H1 (cell line): ENCODE data around the gene GRAMD1C. TPM values are rescaled to one million over a fixed set of nuclear protein-coding genes. Genes with fewer than 3 reads are reported as not detected.

Source experiments
- CTCF ChIA-PET: fragments of 300-600 bp; sonication (Branson Sonifier 250); formaldehyde crosslinking; loops from one replicate; lab custom pipeline; 2021; ENCODE audit not compliant: partially characterized antibody; lab: Charles Lee
- POLR2A ChIA-PET: fragments of 300-600 bp; sonication (Branson Sonifier 250); formaldehyde crosslinking; loops from one replicate; lab custom pipeline; 2021; ENCODE audit warnings: inconsistent platforms; ENCODE audit not compliant: partially characterized antibody; lab: Charles Lee
- DNase-seq, 2 experiments: peaks; one replicate each; pipeline versions ENCODE4 v3.0.0 to v3.0.0-alpha.2; 2010 to 2022; ENCODE audit warnings: low spot score in 2 of 2, low read depth in 1 of 2, mixed read lengths in 1 of 2
- FAIRE-seq: peaks from 2 replicates; lab custom pipeline; 2011; peaks lifted over from hg19 to GRCh38; lab: Jason Lieb, UNC
- H2AFZ ChIP-seq: 2 replicates; pipeline ENCODE4 v1.8.1; 2012; ENCODE audit warnings: low read length, inconsistent platforms
- H2AK5ac ChIP-seq: 2 replicates; pipeline ENCODE4 v1.6.1; 2013; ENCODE audit warnings: low read depth, low read length
- H2BK120ac ChIP-seq: replicated peaks from 2 replicates; pipeline ENCODE3; 2013; ENCODE audit warnings: low read depth, low read length, inconsistent platforms
- H2BK12ac ChIP-seq: 2 replicates; pipeline ENCODE4 v1.6.1; 2013; ENCODE audit warnings: low read depth, low read length
- H2BK15ac ChIP-seq: 2 replicates; pipeline ENCODE4 v1.6.1; 2013; ENCODE audit warnings: low read length
- H2BK20ac ChIP-seq: 2 replicates; pipeline ENCODE4 v1.6.1; 2013; ENCODE audit warnings: low read length
- H2BK5ac ChIP-seq: 2 replicates; pipeline ENCODE4 v1.6.1; 2013; ENCODE audit warnings: low read depth, low read length
- H3K14ac ChIP-seq: 2 replicates; pipeline ENCODE4 v1.6.1; 2013; ENCODE audit warnings: inconsistent platforms; ENCODE audit not compliant: insufficient read length
- H3K18ac ChIP-seq: 2 replicates; pipeline ENCODE4 v1.6.1; 2013; ENCODE audit warnings: low read length; ENCODE audit errors: extremely low read depth
- H3K23ac ChIP-seq: 2 replicates; pipeline ENCODE4 v1.6.1; 2013; ENCODE audit warnings: inconsistent platforms; ENCODE audit not compliant: insufficient read length
- H3K23me2 ChIP-seq: 2 replicates; pipeline ENCODE4 v1.6.1; 2013; ENCODE audit warnings: low read depth, low read length
- H3K27ac ChIP-seq: 2 replicates; pipeline ENCODE4 v1.6.1; 2011; ENCODE audit warnings: low read depth, low read length, inconsistent platforms
- H3K27me3 ChIP-seq, 4 experiments: replicated peaks in 1 of 4; 1 replicate in 1 of 4; 2 replicates in 3 of 4; pipeline versions ENCODE4 v1.6.1 to v1.8.1; 2011 to 2013; ENCODE audit warnings: low read length in 3 of 4, mild to moderate bottlenecking in 3 of 4, inconsistent platforms in 2 of 4, mixed read lengths in 2 of 4, moderate library complexity in 1 of 4; ENCODE audit not compliant: control insufficient read depth in 3 of 4, insufficient read depth in 3 of 4; ENCODE audit errors: extremely low read depth in 1 of 4
- H3K36me3 ChIP-seq, 4 experiments: 2 replicates each; pipeline versions ENCODE4 v1.6.1 to v1.8.1; 2011 to 2013; ENCODE audit warnings: mild to moderate bottlenecking in 4 of 4, low read length in 3 of 4, moderate library complexity in 2 of 4, control low read depth in 1 of 4, inconsistent platforms in 1 of 4; ENCODE audit not compliant: insufficient read depth in 4 of 4, control insufficient read depth in 2 of 4
- H3K4ac ChIP-seq: replicated peaks from 2 replicates; pipeline ENCODE3; 2013; ENCODE audit warnings: low read length, low read depth, mixed read lengths, inconsistent platforms; ENCODE audit not compliant: insufficient read length
- H3K4me1 ChIP-seq, 4 experiments: replicated peaks in 1 of 4; 1 replicate in 1 of 4; 2 replicates in 3 of 4; pipeline versions ENCODE4 v1.6.1 to v1.8.1; 2011 to 2013; ENCODE audit warnings: low read length in 3 of 4, inconsistent platforms in 2 of 4, mixed read lengths in 1 of 4; ENCODE audit not compliant: insufficient read depth in 4 of 4, control insufficient read depth in 3 of 4
- H3K4me2 ChIP-seq, 2 experiments: 2 replicates each; pipeline versions ENCODE4 v1.6.1 to v1.8.1; 2011 to 2013; ENCODE audit warnings: low read depth in 2 of 2, low read length in 2 of 2, control low read depth in 1 of 2, inconsistent platforms in 1 of 2, mild to moderate bottlenecking in 1 of 2; ENCODE audit not compliant: insufficient read depth in 1 of 2
- H3K4me3 ChIP-seq, 4 experiments: fragments of 200-600, 300-600 bp in 1 of 4; sonication (generic), shearing (Covaris generic), sonication (Bioruptor Twin) in 1 of 4; 2 replicates each; pipeline versions ENCODE4 v1.5.1 to v1.8.1; 2011 to 2016; ENCODE audit warnings: low read length in 4 of 4, low read depth in 3 of 4, control low read depth in 2 of 4, inconsistent platforms in 2 of 4, mild to moderate bottlenecking in 2 of 4, mixed read lengths in 1 of 4, moderate library complexity in 1 of 4; ENCODE audit not compliant: insufficient read depth in 2 of 4; ENCODE audit errors: extremely low read depth in 1 of 4
- H3K56ac ChIP-seq: replicated peaks from 2 replicates; pipeline ENCODE3; 2013; ENCODE audit warnings: low read depth, mild to moderate bottlenecking, mixed read lengths, low read length, inconsistent platforms; ENCODE audit not compliant: insufficient read length
- H3K79me1 ChIP-seq: 2 replicates; pipeline ENCODE4 v1.6.1; 2013; ENCODE audit warnings: low read depth, low read length, control low read depth
- H3K79me2 ChIP-seq, 2 experiments: 2 replicates each; pipeline versions ENCODE4 v1.6.1 to v1.8.1; 2012 to 2013; ENCODE audit warnings: low read length in 2 of 2, mild to moderate bottlenecking in 2 of 2, inconsistent platforms in 1 of 2; ENCODE audit not compliant: insufficient read depth in 2 of 2, control insufficient read depth in 1 of 2
- H3K9ac ChIP-seq, 4 experiments: replicated peaks in 1 of 4; 1 replicate in 1 of 4; 2 replicates in 3 of 4; pipeline versions ENCODE4 v1.6.1 to v1.8.1; 2011 to 2013; ENCODE audit warnings: low read depth in 3 of 4, low read length in 3 of 4, control low read depth in 2 of 4, mild to moderate bottlenecking in 2 of 4, moderate library complexity in 2 of 4, inconsistent platforms in 1 of 4; ENCODE audit errors: extremely low read depth in 1 of 4
- H3K9me3 ChIP-seq, 2 experiments: 2 replicates each; pipeline versions ENCODE4 v1.6.1 to v1.8.1; 2012 to 2013; ENCODE audit warnings: mild to moderate bottlenecking in 2 of 2, moderate library complexity in 2 of 2, control low read depth in 1 of 2, inconsistent platforms in 1 of 2, low read depth in 1 of 2, low read length in 1 of 2, mixed read lengths in 1 of 2; ENCODE audit not compliant: insufficient read depth in 2 of 2
- H4K20me1 ChIP-seq, 2 experiments: replicated peaks in 1 of 2; 2 replicates each; pipeline versions ENCODE3 to v1.8.1; 2011 to 2013; ENCODE audit warnings: inconsistent platforms in 2 of 2, low read length in 2 of 2, mild to moderate bottlenecking in 1 of 2; ENCODE audit not compliant: insufficient read depth in 2 of 2, control insufficient read depth in 1 of 2
- H4K5ac ChIP-seq: 2 replicates; pipeline ENCODE4 v1.6.1; 2013; ENCODE audit warnings: low read length, low read depth, mixed read lengths, inconsistent platforms; ENCODE audit not compliant: insufficient read length
- H4K8ac ChIP-seq: 2 replicates; pipeline ENCODE4 v1.8.0; 2013; ENCODE audit warnings: mild to moderate bottlenecking, moderate library complexity, low read length, inconsistent platforms; ENCODE audit not compliant: insufficient read depth; ENCODE audit errors: extremely low read depth
- H4K91ac ChIP-seq: replicated peaks from 2 replicates; pipeline ENCODE3; 2013; ENCODE audit warnings: low read length, mixed read lengths, inconsistent platforms; ENCODE audit not compliant: insufficient read length
- ATF3 ChIP-seq: IDR thresholded peaks from 2 replicates; pipeline ENCODE4 v1.6.1; 2011; ENCODE audit warnings: low read depth, mild to moderate bottlenecking, low read length; ENCODE audit not compliant: insufficient read depth
- CEBPB ChIP-seq: IDR thresholded peaks from 2 replicates; pipeline ENCODE4 v1.6.1; 2012; ENCODE audit warnings: low read depth, low read length
- MAX ChIP-seq: IDR thresholded peaks from 2 replicates; pipeline ENCODE4 v1.6.1; 2012; ENCODE audit warnings: inconsistent platforms
- NRF1 ChIP-seq: IDR thresholded peaks from 2 replicates; pipeline ENCODE4 v1.6.1; 2011; ENCODE audit warnings: mild to moderate bottlenecking, low read depth, low read length, improper control_type of control experiment
- RXRA ChIP-seq: IDR thresholded peaks from 2 replicates; pipeline ENCODE4 v1.6.1; 2011; ENCODE audit warnings: low read depth, mild to moderate bottlenecking, low read length, moderate library complexity; ENCODE audit not compliant: insufficient read depth
- SIN3A ChIP-seq, 2 experiments: IDR thresholded peaks in 1 of 2; conservative IDR thresholded peaks in 1 of 2; 2 replicates each; pipeline ENCODE4 v1.6.1; 2011 to 2012; ENCODE audit warnings: low read length in 2 of 2, improper control_type of control experiment in 1 of 2, low read depth in 1 of 2, mild to moderate bottlenecking in 1 of 2
- SP4 ChIP-seq: IDR thresholded peaks from 2 replicates; pipeline ENCODE4 v1.6.1; 2012; ENCODE audit warnings: low read length, inconsistent platforms
- TCF12 ChIP-seq: IDR thresholded peaks from 2 replicates; pipeline ENCODE4 v1.6.1; 2011; ENCODE audit warnings: low read depth, mild to moderate bottlenecking, low read length
- ZNF274 ChIP-seq: IDR thresholded peaks from 2 replicates; pipeline ENCODE4 v1.7.0; 2012; ENCODE audit warnings: low read length, borderline replicate concordance; ENCODE audit errors: extremely low read depth
- WGBS, 2 experiments: shearing (Covaris generic) in 1 of 2; methylation state at CpG; one replicate each; pipeline versions ENCODE4 v1.1.6 to v1.1.7; 2013 to 2015; ENCODE audit warnings: low lambda C conversion rate in 2 of 2, mixed read lengths in 2 of 2, inconsistent platforms in 1 of 2, low coverage in 1 of 2, missing lambda C conversion rate in 1 of 2; ENCODE audit not compliant: insufficient replicate concordance in 2 of 2, insufficient coverage in 1 of 2, insufficient read length in 1 of 2; ENCODE audit errors: extremely low coverage in 1 of 2, missing lambda C conversion rate in 1 of 2; 5-methylcytosine and 5-hydroxymethylcytosine counted together
- polyA plus RNA-seq, 7 experiments: library from polyadenylated mRNA; depleted of rRNA in 3 of 7; stranded (reverse) in 5 of 7; unstranded in 2 of 7; fragments of >200 nt in 5 of 7; fragments of 200-250 nt in 2 of 7; gene quantifications; 1 replicate in 5 of 7; 2 replicates in 1 of 7; 4 replicates in 1 of 7; pipeline versions ENCODE4 v1.2.1 to v1.2.3, GENCODE V29; 2011 to 2013; ENCODE audit warnings: missing spikeins in 2 of 7, mixed read lengths in 2 of 7
- total RNA-seq: library from RNA; stranded (reverse); fragmentation: NEBNext Ultra II Directional; extraction: Animal tissue kit (Norgen Biotek cat#: 25700); gene quantifications from 2 replicates; pipeline ENCODE4 v1.2.1, GENCODE V29; 2021

Gene GRAMD1C
- total and polyA plus RNA-seq, 2 of the 8 experiments (the other 6 are each of a cell fraction or from before 2014, with no cell fraction given), result 0.62 to 2.1 TPM

GRCh38 chr3:113873293-113873692 is 34.7 kb downstream of the GRAMD1C start:
- no peak overlapping the region for H4K91ac ChIP-seq
- no peak overlapping the region for H2BK12ac ChIP-seq
- 99% methylated on average over 6 of the region's 6 CpGs; no CpG with 5 or more reads in 1 of the 2 experiments for WGBS, 2 experiments
- H3K27me3 ChIP-seq, result no peaks in the 10 kb centered on the region
- ChIA-PET CTCF (interaction anchor here (0.8 to 1.5 kb wide), 2 partner anchors 17 to 29 kb away, joined by 3 to 4 read pairs; no protein-coding TSS in a partner anchor), POLR2A (no interaction called here)
- no peak overlapping the region for H3K14ac ChIP-seq
- no peak overlapping the region for H2BK20ac ChIP-seq
- no peaks in the 10 kb centered on the region for H3K4me1 ChIP-seq
- H4K8ac ChIP-seq, result no peak overlapping the region
- H2BK5ac ChIP-seq, result no peak overlapping the region
- H3K4me3 ChIP-seq, result no peak overlapping the region
- H3K23me2 ChIP-seq, result no peaks in the 10 kb centered on the region; the same call in 1 of the 2 replicates
- no peak overlapping the region for H3K18ac ChIP-seq
- H4K5ac ChIP-seq, result no peak overlapping the region
- H3K4ac ChIP-seq, result no peak overlapping the region
- no peak overlapping the region for H2AK5ac ChIP-seq
- H3K9me3 ChIP-seq, result no peaks in the 10 kb centered on the region
- no peaks in the 10 kb centered on the region for H3K79me1 ChIP-seq
- FAIRE-seq (no peak), DNase-seq (no peak)
- H2BK120ac ChIP-seq, result no peak overlapping the region
- no peak overlapping the region for H3K4me2 ChIP-seq
- H4K20me1 ChIP-seq, result no peaks in the 10 kb centered on the region
- H3K36me3 ChIP-seq, result no peaks in the 10 kb centered on the region
- no peak overlapping the region for H2BK15ac ChIP-seq
- H3K79me2 ChIP-seq, result no peaks in the 10 kb centered on the region
- no peak overlapping the region for H3K23ac ChIP-seq
- H2AFZ ChIP-seq, result no peak overlapping the region
- no peak overlapping the region for H3K27ac ChIP-seq
- no peak overlapping the region for H3K9ac ChIP-seq
- no peak overlapping the region for H3K56ac ChIP-seq
- TF ChIP-seq NRF1 (no peak), SP4 (no peak), ZNF274 (no peak), ATF3 (no peak), MAX (no peak), TCF12 (no peak), SIN3A (conservative IDR thresholded peaks at IDR 0.05 in 1 of 2, IDR thresholded peaks at IDR 0.05 in 1 of 2; ENCODE audit: low read depth in 1 of 2, low read length in 2 of 2) (no peak), RXRA (no peak), CEBPB (no peak)
